Suppressor macrophage (primary cell): ENCODE measurements around the gene CDH4.

Source experiments
- DNase-seq, 4 experiments: peaks; one replicate each; pipeline ENCODE4 v3.0.0-alpha.2; 2020 to 2022

CDH4 gene

DNA sequence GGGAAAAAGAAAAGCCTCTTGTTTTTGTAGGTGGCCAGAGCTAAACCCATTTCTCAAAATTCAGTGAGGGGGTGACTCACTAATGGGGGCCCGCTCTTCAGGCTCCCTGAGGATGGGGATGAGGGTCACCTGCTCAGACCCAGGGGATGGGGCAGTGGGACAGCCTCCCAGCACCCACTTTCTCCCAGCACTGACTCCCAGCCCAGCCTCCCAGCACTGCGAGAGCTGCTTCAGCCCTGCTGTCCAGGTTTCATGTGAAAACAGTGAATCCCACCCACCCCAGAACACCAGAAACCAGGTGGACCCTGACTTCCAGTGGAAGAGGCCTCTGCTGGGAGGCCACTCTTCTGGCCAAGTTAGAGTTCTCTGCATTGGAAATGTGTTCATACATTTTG lies 362.6 kb downstream of the CDH4 start:
- DNase-seq = no peak

DNA sequence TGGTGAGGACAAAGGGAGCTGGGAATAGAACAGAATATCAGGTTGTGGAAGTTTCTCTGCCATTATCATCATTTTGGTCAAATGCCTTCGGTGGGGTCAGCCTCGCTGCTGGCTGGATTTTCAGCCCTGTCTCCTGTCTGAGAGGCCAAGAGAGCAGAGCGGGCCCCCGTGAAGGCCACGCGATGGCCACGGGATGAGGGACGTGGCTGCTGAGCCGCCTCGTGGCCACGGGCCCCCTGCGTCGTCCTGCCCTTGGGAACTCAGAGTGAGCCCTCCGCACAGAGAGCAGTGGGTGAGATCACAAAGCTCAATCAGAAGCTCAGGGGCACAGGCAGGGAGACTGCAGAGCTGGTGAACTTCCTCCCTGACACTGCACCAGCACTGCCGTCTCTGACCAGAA lies 363.7 kb downstream of the CDH4 start:
- no peak for DNase-seq

DNA sequence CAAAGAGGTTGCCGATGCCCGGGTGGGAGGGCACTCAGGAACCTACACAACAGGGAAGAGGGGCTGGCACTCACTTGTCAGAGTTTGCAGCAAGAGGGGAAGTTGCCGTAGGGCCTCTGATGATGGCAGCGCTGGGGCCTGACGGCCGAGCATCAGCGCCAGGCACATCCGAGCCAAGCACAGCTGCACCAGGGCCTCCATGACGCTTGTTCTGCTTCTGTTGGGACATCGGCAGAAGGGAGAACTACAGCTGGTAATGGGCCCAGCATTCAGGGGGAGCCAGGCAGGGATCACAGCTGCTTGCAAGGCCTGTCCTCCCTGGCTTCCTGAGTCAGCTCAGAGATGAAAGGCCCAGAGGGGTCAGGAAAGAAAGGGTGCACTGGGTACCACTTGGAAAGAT lies 367.7 kb downstream of the CDH4 start:
- DNase-seq = no peak

DNA sequence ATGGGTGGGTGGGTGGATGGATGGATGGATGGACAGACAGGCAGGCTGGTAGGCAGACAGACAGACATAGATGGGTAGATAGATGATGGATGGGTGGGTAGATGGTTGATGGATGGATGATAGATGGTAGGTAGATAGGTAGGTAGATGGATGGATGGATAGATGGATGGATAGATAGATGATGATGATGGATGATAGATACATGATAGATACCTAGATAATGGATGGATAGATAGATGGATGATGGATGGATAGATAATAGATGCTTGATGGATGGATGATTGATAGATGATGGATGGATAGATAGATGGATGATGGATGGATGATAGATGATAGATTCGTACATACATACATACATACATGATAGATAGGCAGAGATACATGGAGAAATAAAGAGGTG lies 368.1 kb downstream of the CDH4 start:
- DNase-seq = no peak

DNA sequence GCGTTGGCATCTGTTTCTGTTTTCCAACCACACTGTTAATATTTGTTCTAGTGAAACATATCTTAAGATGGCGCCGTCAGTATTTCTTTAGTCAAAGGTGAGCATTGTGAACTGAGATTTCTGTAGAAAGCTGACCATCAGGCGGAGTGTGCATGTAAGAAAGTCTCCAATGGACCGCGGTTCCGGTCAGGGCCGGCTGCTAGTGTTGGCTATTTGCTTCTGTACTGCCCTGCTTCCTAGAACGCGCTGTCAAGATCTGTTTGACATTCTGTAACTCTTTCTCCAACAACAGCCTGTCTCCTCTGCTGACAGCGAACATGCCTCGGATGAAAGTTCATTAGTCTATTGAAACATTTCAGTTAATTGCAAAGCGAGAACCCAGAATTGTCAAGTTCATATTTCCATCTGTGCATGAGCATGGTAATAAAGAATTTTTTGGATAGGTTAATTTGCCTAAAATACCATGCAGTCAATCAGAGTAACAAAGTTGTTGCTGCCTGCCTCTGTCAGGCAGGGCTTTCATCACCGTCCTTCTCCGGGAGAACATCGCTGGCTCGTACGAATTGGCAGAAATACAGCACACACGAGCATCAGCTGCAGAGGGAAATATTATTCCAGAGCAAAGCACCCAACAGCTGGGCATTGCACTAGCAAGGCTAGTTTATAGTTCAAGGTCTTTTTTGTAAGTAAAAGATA lies 369.1 kb downstream of the CDH4 start:
- no peak for DNase-seq

DNA sequence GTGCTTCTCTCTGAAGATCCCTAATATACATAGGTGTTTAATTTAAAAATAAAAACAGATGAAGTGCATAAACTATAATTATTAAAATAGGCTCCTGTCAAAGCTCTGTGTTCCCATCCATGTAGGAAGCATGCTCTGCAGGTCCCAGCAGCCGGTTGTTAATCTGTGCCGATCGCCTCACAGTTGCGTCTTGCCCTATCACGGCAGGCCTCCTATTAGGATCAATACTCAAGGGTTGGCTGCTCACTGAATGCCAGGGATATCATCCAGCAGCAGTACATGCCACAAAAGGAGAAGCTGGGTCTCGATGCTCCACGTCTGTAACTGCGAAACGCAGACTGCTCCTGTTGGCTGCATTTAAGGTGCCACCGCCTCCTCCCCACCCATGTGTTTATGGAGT lies 369.8 kb downstream of the CDH4 start:
- DNase-seq = no peak

DNA sequence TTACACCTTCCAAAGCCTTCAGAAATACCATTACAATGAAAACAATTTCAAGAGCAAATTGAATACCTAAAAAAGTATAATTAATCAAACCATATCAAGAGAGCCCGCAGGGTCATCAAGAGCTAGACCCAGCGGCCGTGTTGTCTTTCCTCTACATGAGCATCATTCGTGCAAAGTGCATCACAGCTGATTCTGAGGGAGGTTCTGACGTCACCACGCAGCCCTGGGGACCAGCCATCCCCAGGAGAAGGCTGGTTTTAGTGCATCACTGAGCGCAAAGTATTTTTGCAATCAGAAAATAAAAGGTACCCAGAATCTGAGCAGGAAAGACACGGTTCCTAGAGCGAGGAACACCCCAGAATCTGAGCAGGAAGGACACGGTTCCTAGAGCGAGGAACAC lies 371.4 kb downstream of the CDH4 start:
- DNase-seq = no peak

DNA sequence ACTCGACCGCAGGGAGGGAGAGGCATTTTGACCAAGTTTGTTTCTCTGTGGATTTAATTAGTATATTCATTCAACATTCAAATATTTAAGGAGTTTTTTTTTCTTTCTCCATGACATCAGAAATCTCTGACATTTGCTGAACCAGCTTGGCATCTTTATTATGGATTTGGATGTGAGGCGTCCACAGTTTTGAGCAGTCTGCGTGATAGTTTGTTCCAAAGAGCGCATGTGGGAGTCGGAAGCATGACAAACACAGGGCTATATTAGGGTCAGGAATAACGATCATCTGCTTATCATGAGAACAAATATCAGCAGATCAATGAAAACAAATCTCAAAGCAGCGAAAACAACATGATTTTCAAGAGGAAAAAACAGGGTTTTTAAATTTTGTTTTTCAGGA lies 373.2 kb downstream of the CDH4 start:
- no peak for DNase-seq

DNA sequence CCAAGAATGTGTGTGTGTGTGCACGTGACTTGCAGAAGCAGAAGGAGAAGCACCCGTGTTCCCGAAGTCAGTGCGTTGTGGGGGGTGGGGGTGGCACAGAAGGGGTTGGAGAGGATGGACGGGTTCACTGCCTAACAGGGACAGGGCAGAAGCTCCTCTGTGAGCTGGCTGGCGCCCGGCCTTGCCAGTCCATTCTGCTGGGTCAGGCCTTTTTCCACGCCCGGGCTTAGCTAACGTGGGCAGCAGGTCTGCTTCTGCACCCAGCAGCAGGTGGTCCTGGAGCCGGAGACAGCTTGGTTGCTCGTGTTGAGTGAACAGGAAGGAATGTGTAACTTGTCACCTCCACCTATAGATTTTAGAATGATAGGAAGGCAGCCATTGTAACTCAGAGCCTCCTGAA lies 374.4 kb downstream of the CDH4 start:
- DNase-seq = no peak

DNA sequence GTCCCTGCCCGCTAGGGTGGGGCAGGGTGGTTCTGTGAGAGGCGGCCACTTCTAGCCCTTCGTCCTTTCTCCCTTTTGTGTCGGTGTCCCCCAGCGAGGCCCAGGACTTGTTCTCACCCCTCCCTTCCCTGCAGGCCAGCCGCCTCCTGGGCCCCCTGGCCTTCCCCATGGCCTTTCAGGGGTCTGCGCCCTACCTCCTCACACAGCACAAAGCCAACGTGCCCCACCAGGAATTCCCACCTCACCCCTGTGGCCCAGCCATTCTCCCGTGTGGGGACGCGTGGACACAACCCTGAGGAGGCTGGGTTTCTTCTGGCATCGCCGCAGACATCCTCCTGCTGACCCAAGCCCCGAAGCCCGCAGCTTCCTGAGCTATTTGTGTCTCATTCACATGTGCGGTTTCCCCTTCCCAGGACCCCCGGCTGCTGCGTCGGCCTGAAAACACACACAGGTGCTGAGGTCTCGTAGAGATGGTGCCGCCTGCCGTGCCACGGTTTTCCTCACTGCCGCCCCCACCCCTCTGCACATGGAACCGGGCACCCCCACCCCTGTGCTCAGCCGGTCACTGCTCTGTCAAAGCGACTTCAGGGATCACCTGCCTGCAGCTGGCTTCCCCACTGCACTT lies 375.8 kb downstream of the CDH4 start:
- DNase-seq = no peak

DNA sequence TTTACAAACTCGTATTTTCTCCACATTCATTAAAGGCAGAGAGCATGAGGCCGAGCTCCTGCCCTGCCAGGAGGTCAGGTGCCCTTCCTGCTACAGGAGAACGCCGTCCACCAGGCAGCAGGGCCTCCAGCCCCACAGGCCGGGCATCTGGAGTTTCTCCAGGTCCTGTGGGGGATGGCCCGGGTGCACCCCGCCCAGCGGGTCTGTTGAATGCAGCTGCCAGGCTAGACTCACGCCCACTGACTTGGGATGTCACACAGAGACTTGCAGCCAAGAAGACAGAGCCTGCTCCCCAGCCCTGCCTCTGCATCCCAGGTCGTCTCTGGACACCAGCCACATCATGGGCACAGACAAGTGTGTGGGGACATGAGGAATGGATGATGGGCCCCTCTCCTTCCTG lies 376.4 kb downstream of the CDH4 start:
- no peak for DNase-seq

DNA sequence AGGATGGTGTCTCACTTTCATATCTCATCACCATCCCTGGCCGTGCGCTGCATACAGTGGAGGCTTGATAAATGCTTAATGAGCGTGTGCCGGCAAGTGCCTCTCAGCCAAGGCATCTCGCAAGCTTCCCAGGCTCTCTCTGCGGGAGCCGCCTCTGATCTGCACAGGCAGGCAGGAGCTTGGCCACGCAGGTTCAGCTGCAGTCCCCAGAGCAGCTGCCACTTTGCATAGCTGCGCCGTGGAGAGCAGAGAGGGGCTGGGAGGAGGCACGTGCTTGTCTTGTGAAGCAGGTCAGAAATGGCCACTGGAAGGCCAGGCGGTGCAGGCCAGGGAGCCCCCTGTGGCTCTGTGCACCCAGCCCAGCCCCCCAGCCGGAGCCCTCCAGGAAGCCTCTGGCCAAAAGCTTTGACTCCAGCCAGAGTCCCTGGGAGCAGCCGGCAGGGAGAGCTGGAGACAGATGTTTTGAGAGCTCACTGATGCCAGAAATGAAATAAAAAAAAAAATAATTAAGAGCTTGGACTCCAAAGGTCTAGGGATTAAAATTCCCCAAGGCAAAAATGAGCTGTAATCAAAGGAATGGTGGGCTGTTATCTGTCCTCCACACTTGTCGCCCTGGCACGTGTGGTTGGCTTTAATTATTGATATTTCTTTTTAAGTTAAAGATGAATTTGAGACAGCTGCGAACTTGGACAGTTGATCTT lies 377.0 kb downstream of the CDH4 start:
- no peak for DNase-seq

DNA sequence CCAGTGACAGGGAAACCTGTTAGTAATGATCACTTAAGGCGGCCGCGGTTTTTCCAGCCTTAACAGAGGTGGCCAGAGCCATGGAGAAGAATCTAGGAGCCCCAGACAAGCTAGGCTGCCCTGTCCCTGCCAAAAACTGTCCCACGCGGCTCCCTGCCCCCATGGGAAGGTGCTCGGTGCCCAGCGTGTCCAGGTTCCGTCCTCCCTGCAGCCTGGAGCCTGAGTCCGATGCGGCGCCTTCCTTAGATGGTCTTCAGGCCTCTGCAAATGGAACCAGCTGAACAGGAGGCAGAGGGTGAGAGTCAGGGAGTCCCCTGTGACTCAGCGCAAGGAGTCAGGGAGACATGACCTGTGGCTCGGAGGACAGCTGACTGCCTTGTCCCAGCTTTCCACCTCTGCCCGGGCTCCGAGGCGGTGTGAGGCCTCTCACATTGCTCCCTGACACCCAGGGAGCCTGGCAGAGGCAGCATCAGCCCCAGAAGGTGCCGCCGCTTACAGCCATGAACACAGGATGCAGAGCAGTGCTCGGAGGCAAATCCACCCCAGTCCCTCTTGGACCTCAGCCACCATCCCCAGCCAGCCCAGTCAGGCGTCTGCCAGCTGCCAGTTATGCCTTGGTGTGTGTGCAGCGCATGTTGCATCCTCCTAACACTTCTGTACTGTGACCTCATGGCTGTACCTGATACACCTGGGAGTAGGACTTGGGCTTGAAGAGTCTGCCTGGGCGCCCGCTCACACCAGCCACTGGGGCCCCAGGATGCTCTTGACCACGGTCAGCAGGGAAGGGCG lies 377.7 kb downstream of the CDH4 start:
- DNase-seq = no peak

DNA sequence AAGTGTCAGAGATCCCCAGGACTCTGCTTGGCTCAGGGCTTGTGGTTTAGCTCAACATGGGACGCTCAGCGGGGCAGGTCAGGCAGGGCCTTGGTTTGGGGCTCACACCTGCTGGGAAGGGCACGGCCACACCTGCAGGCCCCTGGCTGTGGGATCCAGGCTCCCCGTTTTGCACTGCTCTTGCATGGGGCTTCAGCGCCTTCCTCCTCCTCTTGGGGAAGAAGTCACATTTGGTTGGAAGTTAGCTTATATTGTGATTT lies 378.3 kb downstream of the CDH4 start:
- no peak for DNase-seq

DNA sequence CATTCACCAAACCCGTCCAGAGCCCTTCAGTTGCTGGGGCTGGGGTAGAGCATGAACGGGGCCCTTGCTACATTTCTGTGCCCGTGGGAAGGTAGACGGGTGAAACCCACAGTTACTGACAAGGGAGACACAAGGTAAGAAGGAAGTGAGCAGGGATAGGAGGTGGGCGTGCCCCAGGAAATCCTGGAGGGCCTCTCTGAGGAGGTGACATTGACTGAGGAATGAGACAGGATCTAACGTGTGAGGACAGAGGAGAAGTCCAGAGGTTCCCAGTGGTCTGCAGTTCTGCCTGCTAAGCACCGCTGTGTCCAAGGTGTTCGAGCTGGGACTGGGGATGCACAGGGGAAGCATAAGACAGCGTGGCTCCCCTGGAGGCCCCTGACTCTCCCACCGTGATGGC lies 378.8 kb downstream of the CDH4 start:
- DNase-seq = no peak

DNA sequence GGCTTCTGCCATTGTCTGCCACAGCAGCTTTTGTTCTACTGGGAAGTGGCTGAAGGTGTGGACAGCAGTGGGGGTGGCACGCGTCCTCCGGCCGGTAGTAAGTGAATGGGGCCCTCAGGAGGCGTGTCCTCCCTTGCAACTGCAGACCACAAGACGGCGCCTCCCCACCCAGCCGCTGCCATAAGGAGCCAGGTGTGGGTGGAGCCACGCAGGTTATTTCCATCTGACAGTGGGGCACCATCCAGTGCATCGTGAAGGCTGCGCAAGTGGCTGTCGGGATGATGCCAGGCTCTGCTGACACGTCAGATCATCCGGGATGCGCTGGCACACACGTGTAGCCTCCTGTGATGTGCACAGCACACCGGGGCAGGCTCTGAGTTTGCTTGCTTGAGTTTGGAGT lies 379.7 kb downstream of the CDH4 start:
- DNase-seq = no peak

DNA sequence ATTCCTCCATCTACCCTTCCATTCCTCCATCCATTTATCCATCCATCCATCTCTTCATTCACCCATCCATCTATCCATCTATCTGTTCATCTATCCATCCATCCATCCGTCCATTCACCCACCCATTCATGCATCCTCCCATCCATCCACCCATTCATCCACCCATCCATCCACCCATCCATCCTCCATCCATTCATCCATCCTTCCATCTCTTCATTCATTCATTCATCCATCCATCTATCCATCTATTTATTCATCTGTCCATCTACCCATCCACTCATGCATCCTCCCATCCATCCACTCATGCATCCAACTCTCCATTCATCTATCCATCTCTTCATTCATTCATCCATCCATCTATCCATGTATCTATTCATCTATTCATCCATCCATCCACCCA lies 380.9 kb downstream of the CDH4 start:
- DNase-seq = no peak

DNA sequence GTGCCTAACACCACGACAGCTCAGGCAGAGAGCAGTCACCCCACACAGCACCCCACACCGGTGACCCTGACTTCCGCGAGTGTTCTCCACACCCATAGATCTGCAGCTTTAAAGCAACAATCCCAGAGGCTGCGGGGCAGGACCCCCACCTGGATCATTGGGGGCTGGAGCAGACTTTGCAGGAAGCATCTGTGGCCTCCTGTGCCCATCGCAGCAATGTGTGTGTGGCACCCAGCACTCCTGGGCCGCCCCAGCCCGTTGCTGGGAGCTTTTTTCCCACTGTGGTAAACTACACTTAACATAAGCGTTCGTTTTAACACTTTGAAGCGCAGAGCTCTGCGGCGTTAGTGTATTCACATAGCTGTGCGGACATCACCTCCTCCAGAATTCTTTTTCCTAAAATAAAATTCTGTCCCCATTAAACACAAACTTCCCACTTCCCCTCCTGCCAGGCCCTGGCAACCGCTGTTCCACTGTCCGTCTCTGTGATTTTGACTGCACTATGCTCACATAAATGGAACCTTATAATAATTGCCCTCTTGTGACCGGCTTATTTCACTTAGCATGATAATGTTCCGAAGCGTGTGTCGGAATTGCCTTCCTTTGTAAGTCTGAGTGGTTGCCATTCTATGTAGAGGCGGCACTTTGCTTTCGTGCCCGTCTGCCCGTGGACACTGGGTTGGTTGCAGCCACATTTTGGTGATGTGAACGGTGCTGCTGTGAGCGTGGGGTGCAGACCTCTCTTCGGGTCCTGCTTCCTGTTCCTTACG lies 382.5 kb downstream of the CDH4 start:
- no peak for DNase-seq

DNA sequence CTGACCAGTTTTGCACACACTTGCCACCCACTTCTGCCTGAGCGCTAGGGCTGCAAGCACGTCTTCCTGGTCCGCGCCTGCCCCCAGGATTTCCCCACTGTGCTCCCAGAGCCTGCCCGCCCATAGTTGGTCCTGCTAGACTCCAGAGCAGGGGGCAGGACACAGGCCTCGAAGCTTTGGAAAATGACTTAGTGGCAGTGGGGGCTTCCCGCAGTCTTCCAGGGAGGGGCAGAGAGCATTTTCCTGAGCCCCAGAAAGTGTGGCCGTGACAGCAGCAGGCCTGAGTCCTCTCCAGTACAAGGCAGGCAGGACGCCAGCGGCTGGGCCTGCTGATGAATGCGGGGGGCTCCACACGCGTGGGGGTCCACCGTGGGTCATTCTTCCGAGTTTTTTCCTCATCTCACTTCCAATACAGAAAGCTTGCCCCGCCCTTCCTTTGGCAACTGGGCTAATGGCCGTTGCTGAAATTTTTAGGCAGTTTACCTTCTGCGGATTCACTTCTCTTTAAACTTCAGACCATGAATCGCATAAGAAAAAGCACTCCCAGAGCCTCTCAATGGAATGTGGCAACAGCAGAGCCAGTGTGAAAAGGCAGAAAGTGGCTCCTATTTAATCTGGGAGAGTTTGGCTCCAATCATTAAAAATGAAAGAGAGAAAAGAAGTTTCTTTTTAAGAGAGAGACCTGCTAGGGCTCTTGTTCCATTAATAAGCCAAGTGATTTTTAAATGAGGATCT lies 383.8 kb downstream of the CDH4 start:
- DNase-seq = no peak

DNA sequence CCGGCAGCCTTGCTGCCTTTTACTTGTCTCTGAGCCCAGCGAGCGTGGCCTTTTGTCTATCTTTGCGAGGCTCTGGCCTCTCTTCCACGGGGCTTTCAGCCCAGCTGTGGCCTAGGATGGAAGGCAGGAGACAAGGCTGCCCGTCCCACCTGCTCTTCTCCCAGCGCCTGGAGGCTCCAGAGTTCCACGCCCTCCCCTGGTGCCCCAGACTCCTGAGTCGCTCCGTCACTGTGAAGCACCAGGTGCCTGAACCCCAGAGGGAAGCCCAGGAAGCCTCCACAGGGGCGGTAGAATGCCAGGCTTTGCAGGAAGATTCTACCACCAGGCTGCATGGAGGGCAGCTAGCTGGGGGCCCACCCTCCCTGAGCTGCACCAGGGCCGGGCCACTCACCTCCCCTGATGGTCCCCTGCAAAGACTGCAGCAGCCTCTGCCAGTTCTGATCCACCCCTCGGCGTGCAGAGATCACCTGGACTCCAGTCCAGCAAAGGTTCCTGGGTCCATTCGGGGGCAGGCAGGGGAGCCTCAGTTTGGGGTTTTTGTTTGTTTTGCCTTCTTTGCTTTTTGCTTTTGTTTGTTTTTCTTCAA lies 384.6 kb downstream of the CDH4 start:
- DNase-seq = no peak

DNA sequence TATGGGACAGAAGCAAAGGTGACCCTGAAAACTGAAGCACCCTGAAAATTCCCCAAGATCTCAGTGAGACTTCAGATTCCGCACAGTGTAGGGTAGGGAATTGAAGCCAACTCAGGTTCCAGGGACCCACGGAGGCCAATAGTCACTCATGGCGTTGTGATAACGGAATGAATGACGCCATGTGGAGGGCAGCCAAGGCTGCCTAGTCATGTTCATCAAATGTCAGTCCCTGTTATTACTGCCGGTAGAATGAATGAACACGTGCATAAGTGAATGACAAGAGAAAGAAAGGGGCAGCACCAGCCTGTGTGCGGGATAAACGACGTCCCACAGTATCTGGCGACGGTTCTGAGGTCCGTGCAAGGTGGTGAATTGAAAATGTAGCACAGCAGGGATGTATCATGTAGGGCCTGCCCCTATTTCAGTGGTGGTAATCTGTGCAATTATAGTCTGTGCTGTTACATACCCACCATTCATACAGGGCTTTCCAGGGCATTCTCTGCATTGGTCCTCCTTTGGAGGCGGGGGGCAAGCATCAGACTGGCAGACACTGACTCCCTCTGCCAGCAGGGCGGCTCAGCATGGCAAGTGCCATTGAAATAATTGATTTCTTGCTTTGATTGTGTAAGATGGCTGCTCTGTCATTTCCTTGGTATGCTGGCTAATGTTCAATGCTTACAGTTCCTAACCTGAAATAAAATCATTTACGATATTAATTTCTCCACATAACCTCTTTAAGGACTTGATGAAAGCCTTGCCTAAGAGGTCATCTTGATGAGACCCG lies 386.9 kb downstream of the CDH4 start:
- DNase-seq = no peak
